Peyer's patch (tissue), 4 donors: ENCODE measurements around the gene TEX48.

Source experiments
- CTCF ChIP-seq, 6 experiments: fragments of 450-650 bp in 4 of 6; fragments of 200-600 bp in 2 of 6; sonication (generic) in 1 of 6; IDR thresholded peaks; one replicate each; pipeline ENCODE4 v1.5.1; 2017 to 2019; ENCODE audit warnings: antibody characterized with exemption in 6 of 6, mild to moderate bottlenecking in 3 of 6, moderate library complexity in 1 of 6
- POLR2A ChIP-seq, 2 donors: fragments of 450-650 bp; IDR thresholded peaks; one replicate each; pipeline ENCODE4 v1.5.1; 2017; ENCODE audit warnings: antibody characterized with exemption in 2 of 2, mild to moderate bottlenecking in 2 of 2, moderate library complexity in 2 of 2

- TF ChIP-seq CTCF (IDR thresholded peaks at IDR 0.05) (no peak), POLR2A (IDR thresholded peaks at IDR 0.05) (no peak)
These were observed 24.3 kb downstream of the TEX48 start, which contains the start of gene TEX53 for GRCh38 chr9:114657705-114658104.
